Head of caudate nucleus (tissue), 42 donors: ENCODE measurements around the gene CDH4.

ENCODE experiments used
- DNase-seq, 42 donors: peaks; one replicate each; pipeline versions ENCODE4 v3.0.0 to v3.0.0-alpha.2; 2020 to 2021; ENCODE audit warnings: mixed read lengths in 7 of 42
- intact Hi-C: fragments of 100-400 bp; cut with DNase I; formaldehyde crosslinking; loops from one replicate; pipeline ENCODE4 v1.15.0; 2022

CDH4 gene

GRCh38 chr20:61608275-61609085, 356.4 kb downstream of the CDH4 start:
- intact Hi-C loops = no loop called here

GRCh38 chr20:61609461-61609860, 357.4 kb downstream of the CDH4 start:
- DNase-seq = no peak
- intact Hi-C loops = no loop called here

More at GRCh38 chr20:61608275-61609085, 356.4 kb downstream of the CDH4 start:
- no peak for DNase-seq

GRCh38 chr20:61611401-61612180, 359.5 kb downstream of the CDH4 start:
- intact Hi-C loops = no loop called here
- no peak for DNase-seq

GRCh38 chr20:61613917-61614705, 362.1 kb downstream of the CDH4 start:
- no peak for DNase-seq
- intact Hi-C loops = no loop called here

GRCh38 chr20:61614706-61615100, 362.6 kb downstream of the CDH4 start:
- DNase-seq = no peak
- intact Hi-C loops = no loop called here

- intact Hi-C loops = no loop called here
- no peak for DNase-seq
Measured at GRCh38 chr20:61615806-61616205, 363.7 kb downstream of the CDH4 start.

GRCh38 chr20:61619751-61620150, 367.7 kb downstream of the CDH4 start:
- peak in 22 of 42 donors; percentile 17 to 83 (median 44) for DNase-seq
- intact Hi-C loops = no loop called here

- intact Hi-C loops = no loop called here
- DNase-seq = no peak
Measured at GRCh38 chr20:61620174-61620573, 368.1 kb downstream of the CDH4 start.

GRCh38 chr20:61621035-61621730, 369.1 kb downstream of the CDH4 start:
- peak in 22 of 42 donors; percentile 23 to 78 (median 48) for DNase-seq
- intact Hi-C loops = no loop called here

GRCh38 chr20:61621852-61622251, 369.8 kb downstream of the CDH4 start:
- no peak for DNase-seq
- intact Hi-C loops = no loop called here

GRCh38 chr20:61623451-61623850, 371.4 kb downstream of the CDH4 start:
- no peak for DNase-seq
- intact Hi-C loops = no loop called here

GRCh38 chr20:61625246-61625645, 373.2 kb downstream of the CDH4 start:
- no peak for DNase-seq
- intact Hi-C loops = no loop called here

- intact Hi-C loops = no loop called here
- DNase-seq = no peak
Measured at GRCh38 chr20:61626412-61626811, 374.4 kb downstream of the CDH4 start.

GRCh38 chr20:61627791-61628415, 375.8 kb downstream of the CDH4 start:
- intact Hi-C loops = no loop called here
- no peak for DNase-seq

GRCh38 chr20:61628480-61628879, 376.4 kb downstream of the CDH4 start:
- DNase-seq = peak in 7 of 42 donors; percentile 5 to 81 (median 52)
- intact Hi-C loops = no loop called here

GRCh38 chr20:61628901-61629601, 377.0 kb downstream of the CDH4 start:
- DNase-seq = peak in 14 of 42 donors; percentile 5 to 68 (median 23)

GRCh38 chr20:61629602-61630390, 377.7 kb downstream of the CDH4 start:
- DNase-seq = peak in 4 of 42 donors; percentile 17 to 43 (median 27)
- intact Hi-C loops = no loop called here

More at GRCh38 chr20:61628901-61629601, 377.0 kb downstream of the CDH4 start:
- intact Hi-C loops = no loop called here
